ENCODE data around the gene DLX1. TPM values are rescaled to one million over a fixed set of nuclear protein-coding genes. Genes with fewer than 3 reads are reported as not detected.

Gene DLX1
- total and polyA plus RNA-seq, 9 of the 15 experiments (the other 6 are each of a cell fraction or from before 2014, with no cell fraction given), result 1.9 to 26.2 (median 9.6) TPM

- peak; percentile 33; the same call in 1 of the 2 replicates for TF ChIP-seq AFF4 (CRISPR knock-in tag; IDR thresholded peaks at IDR 0.05)
- no peak for TF ChIP-seq NR0B1 (IDR thresholded peaks at IDR 0.05; ENCODE audit: partially characterized antibody)
- peak in 1 of 2 experiments; percentile 84; a peak in 2 of 4 replicates for TF ChIP-seq MAZ (CRISPR knock-in tag; conservative IDR thresholded peaks at IDR 0.05 in 1 of 2, IDR thresholded peaks at IDR 0.05 in 1 of 2)
- TF ChIP-seq PBX2 (CRISPR knock-in tag; IDR thresholded peaks at IDR 0.05; ENCODE audit: low read depth), result no peak
- TF ChIP-seq PBX2 (tag; conservative IDR thresholded peaks at IDR 0.05; ENCODE audit: low read depth), result peak; percentile 49; the same call in 1 of the 2 replicates
- TF ChIP-seq CREB1 (IDR thresholded peaks at IDR 0.05), result no peak; the same call in 1 of the 2 replicates
- peak; percentile 43; the same call in 1 of the 2 replicates for TF ChIP-seq CREB1 (CRISPR knock-in tag; IDR thresholded peaks at IDR 0.05)
Observed at GRCh38 chr2:172103471-172104272, 18.4 kb downstream of the DLX1 start (continued).

Data from K562 (cell line).